HG03469 (cell line): ENCODE measurements around the gene ABTB2.

Source experiments
- ATAC-seq: cut with Tn5 transposase; IDR thresholded peaks from one replicate; pipeline ENCODE4 v1.9.1; 2021; ENCODE audit warnings: mild to moderate bottlenecking, moderate library complexity, moderate number of reproducible peaks; ENCODE audit not compliant: unreplicated experiment

The ABTB2 gene

GRCh38 chr11:34344410-34344767 is 13.4 kb downstream of the ABTB2 start:
- no peak for ATAC-seq

GRCh38 chr11:34343686-34344085 is 14.1 kb downstream of the ABTB2 start:
- ATAC-seq: no peak

- no peak for ATAC-seq
Measured at GRCh38 chr11:34343153-34343552, 14.7 kb downstream of the ABTB2 start.

- ATAC-seq: no peak
Measured at GRCh38 chr11:34341931-34342533, 15.8 kb downstream of the ABTB2 start.

DNA sequence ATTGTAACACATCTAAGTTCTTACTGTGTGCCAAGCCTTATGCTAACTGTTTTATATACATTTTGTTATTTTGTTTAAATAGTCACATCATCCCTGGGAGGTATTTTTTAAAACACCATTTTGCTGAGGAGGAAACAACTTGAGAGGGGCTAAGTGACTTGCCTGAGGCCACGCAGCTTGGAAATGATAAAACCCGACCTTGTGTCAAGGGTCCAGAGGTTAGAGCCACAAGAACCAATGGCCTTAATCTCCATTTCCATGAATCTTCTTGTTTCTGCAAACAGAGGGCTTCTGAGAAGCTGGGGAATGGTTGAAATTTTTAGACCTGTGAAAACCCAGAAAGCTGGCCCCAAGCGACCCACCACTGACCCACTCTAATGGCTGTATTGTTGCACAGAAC is 16.7 kb downstream of the ABTB2 start:
- ATAC-seq: no peak

- ATAC-seq: no peak
Measured at GRCh38 chr11:34340653-34341052, 17.2 kb downstream of the ABTB2 start.

DNA sequence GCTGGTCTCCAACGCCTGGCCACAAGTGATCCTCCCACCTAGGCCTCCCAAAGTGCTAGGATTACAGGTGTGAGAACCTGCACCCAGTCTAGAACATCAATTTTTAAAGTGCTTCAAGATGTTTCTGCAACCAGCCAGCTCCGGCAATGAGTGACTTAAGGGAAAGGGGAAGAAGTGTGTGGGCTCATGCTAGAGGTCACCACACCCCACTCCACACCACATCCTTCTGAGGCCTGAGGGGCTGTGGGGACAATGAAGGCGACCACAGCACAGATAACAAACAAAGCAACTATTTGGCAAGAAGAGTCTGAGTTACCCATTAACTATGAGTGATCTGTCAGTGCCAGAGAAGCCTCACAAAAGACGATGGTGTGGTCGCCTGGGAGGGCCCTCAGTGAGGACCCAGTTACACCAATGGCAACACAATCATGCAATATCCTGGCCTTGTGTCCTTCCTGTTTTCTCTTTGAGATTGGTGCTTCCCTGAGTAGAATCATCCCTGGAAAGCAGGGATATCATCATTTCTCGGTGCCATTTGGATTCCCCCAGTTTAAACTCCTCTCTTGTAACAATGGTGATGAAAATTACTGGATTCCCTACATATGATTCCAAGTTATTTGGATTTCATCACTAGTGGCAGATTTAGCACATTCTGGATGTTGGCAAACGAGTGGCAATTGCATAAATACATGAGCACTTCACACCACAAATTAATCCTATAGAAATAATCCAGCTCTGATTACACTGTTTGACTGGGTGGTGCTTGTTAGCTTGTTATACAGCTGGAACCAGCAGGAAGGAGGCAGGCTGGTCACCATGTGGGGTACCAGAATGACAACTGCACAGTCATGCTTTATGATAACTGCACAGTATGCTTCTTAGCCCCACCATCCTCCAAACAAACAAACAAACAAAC is 18.4 kb downstream of the ABTB2 start:
- ATAC-seq: peak; percentile 67

DNA sequence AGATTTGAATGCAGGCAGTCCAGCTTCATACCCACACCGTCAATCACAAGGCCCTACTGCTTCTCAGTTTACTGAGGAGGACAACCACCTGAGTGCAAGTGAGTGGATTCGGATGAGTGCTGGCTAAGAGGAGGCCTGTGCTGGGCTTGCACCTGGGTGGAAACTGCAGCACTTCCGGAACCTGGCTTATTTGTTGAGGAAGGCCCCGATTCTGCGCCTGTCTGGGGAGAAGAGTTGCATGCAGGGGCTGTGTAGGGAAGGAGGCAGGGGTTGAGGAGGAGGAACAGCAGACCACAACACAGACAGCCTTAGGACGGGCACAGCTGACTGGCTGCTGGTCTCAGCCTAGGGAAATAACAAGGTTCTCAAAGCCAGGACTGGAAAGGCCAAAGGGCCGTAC is 20.8 kb downstream of the ABTB2 start:
- ATAC-seq: no peak

DNA sequence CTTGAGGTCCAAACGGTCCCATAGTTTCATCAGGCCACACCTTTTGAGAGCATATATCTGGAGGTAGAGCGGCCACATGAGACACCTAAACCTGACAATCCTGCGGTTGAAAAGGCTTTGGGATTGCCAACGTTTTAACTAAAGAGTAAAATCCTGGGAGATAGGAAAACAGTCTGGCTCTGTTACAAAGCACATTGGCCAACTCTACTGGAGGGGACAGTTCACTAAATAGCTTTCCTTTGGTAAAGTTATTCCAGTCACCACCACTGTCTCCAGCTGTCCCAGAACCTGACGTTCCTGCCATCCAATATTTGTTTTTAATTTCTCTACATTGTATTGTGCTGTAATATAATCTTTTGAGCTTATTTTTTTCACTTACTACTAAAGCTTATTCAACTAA is 22.0 kb downstream of the ABTB2 start:
- ATAC-seq: no peak

DNA sequence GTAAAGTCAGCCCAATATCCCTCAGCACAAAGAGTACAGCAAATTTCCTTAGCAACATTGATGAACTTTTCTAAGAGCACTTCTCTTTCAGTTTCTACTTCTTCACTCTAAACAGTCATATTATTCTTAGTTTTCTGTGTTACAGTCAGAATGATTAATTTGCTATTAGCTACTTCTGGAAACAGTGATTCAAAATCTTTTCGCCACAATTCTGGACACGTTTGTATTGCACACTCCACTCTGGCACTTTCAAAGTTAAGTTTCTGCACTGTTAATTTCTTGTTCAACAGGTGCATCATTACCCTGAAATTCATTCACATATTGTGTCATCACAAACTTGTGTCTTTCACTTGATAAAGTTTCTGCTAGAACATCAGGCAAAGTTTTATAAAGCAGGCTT is 22.5 kb downstream of the ABTB2 start:
- ATAC-seq: no peak

DNA sequence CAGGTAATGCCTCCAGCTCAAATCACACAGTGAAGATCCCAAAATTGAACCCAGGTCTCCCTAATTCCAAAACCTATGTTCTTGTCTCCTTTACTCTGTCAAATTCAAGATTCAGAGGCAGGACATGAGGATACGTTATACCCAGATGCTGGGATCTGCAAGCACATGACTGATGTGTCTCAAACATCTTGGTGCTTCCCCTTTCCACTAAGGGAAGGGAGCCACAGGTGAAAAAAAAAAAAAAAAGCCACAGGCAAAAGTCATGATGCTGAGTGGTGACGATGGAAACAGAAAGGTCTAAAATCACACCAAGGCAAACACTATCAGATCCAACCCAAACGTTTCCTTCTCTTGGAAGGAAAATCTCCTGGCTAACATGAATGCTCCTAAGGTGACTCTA is 24.0 kb downstream of the ABTB2 start:
- ATAC-seq: no peak

- no peak for ATAC-seq
Measured at GRCh38 chr11:34332524-34332923, 25.3 kb downstream of the ABTB2 start.

GRCh38 chr11:34331736-34332135 is 26.1 kb downstream of the ABTB2 start:
- no peak for ATAC-seq

DNA sequence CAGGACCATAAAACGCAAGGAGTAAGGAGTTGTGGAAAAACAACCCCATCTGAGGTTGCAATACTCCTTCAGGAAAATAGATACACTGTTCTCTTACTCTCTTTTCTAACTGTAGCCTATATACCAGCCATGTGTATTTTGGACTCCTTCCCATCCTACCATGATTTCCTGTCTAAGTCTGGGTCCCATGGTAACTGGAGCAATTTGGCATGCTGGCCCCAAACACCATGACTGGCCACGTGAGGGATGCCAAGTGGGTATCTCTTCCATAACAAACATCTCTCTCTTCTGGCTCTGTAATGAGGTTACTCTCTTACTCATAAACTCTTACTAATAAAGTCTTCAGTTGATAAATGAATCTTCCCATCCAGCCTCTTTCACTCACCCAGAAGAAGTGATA is 26.5 kb downstream of the ABTB2 start:
- ATAC-seq: no peak

DNA sequence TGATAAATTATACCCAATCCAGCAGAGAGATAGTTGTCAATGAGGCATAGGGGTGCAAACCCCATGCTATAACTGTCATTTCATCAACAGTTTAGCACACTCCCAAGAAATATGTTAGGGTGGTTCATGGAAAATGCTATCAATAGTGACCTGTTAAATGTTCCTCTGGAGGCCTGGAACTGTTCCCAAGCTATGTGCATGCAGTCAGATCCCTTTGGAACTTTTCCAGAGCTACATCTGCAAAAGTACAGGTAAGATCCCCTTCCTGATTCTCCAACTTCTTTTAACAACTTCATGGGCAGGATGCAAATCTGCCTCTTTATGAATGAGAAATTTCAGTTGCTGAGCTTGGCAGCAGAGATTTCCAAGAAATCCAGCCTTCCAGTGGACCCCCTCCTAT is 27.2 kb downstream of the ABTB2 start:
- no peak for ATAC-seq

DNA sequence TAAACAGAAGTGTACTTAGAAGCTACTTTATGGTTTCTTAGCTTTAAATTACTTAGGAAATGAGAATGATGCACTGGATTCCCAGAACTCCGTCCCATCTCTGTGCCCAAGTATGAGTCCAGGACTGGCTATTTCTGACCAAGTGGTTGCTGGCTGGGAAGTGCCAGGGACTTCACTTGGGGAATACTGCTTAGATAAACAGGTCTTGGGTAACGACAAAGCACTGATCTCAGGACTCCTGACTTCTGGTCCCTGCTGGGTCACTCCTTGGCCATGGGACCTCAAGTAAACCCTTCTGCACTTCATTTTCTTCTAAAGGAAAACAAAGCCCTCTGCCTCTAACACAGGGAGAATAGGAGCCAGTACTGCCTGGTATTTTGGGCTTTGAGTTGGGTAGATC is 27.9 kb downstream of the ABTB2 start:
- ATAC-seq: no peak

DNA sequence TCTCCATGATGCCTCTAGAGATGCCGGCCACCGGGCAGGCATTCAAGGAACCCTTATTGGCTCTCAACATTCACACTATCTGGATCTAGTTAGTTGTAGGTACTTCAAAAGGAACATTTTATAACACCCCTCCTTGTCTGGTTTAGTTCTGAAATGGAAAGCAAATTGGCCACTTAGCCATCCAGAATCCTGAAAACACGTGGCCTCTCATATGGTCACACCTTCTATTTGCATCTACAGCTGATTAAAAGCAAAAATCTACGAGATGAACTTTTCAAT is 29.2 kb downstream of the ABTB2 start:
- no peak for ATAC-seq

DNA sequence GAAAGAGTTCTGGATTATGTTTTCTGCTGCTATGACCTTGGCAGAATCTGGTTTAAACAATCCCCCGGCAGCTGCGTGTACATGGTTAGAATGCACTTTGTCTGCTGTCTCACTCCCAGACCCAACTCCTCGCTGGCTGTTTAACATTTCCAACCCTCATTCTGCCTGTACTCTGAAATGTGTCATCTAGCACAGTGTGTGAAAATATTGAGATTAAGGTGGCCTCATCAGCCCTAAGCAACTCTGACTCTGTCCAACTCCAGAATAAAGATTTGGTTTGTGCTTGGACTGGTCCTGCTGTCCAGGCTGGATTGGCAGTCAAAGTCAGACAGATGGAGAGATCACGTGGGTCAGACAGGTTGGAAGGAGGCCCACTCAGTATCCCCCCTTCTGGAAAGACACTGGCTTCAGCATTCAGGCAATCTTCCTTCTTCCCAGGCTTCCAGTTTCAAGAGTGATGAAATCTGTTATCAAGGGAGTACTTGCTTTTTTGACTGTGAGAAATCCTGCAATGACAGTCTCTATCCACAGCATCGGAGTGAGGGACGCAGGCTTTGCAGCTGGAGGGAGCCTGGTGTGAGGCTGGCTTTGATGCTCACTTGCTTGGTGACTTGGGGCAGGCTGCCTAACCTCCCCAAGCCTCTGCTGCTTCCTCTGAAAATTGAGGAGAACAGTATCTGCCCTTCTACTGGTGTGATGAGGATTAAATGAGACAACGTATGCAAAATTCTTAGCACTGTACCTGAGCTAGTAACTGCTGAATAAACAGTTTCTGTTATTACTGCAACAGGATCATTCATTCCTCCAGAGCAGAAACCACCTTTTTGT is 29.8 kb downstream of the ABTB2 start:
- ATAC-seq: no peak

DNA sequence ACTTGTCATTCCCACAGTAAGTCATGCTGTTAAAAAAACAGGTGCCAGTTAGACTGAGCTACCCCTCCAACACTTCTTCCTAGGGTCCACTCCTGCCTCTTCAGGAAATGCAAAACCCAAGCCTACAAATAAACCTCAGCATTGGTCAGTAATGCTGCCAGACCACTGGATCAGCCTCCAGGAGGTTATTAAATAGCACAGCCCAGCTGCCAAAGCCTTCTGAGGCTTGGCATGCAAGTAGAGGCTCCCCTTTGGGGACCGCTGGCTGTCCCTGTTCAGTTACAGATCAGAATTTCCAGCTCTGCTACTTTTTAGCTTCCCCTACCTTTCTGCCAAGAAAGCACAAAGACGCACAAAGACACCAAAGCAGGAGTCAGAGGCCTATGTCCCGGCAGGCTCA is 33.3 kb downstream of the ABTB2 start:
- no peak for ATAC-seq

DNA sequence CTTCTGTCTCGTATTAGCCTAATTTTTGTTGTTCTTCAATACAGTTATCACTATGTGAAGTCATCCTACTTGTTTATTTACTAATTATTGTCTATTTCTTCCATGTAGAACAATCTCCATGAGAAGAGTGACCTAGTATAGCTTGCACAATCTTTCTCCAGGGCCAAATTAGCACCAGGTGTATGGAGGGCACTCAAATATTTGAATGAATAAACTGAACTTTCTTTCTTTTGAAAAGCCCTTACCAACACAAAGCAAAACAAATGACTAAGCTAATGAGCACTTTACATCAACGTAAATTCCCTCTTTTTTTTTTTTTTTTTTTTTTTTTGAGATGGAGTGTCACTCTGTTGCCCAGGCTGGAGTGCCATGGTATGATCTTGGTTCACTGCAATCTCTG is 34.2 kb downstream of the ABTB2 start:
- ATAC-seq: no peak

DNA sequence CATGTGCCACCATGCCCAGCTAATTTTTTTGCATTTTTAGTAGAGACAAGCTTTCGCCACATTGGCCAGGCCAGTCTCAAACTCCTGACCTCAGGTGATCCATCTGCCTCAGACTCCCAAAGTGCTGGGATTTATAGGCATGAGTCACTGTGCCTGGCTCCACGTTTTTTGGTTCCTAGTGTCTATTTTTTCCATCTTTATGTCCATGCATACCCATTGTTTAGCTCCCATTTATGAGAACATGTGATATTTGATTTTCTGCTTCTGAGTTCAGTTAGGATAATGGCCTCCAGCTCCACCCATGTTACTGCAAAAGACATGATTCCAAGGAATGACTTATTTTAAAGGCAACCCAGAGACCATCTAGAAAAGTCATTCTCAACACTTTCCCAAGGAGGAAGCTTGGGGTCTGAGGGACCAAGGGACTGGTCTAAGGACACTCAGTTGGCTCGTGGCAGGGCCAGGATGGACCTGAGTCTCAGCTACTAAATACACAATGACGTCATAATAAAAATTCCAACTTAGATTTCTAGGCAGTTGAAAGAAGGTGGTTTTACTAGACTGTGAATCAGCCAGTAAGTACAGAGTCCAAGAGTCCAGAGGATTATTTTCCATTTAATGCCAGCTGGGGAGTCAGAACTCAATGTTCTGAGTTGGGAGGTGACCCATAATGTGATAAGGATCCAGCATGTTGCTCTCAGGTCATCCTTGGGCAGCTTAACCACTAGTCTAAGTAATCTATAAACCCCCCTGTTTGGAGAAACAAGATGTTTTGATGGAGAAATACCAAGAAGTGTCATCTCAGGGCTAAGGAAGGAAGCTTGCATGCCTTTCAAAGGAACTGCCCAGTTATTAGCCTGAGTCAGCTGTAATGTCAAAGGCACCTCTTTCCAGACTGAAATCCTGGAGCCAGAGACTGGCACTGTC is 39.4 kb downstream of the ABTB2 start:
- ATAC-seq: no peak
